Forelimb muscle (tissue), 1 donor: ENCODE results near the gene SCAPER. TPM values are rescaled to one million over a fixed set of nuclear protein-coding genes. Genes with fewer than 3 reads are reported as not detected.
"Not testable (repeated sequence)": the region's sequence is repeated elsewhere in the genome, so short reads cannot be mapped to it uniquely, and the experiment has no call there.

Source experiments
- DNase-seq: peaks from one replicate; pipeline ENCODE4 v3.0.0-alpha.2; 2013; ENCODE audit warnings: low read depth
- polyA plus RNA-seq: library from polyadenylated mRNA; unstranded; fragments of 120-200 nt; gene quantifications from one replicate; pipeline ENCODE4 v1.2.1, GENCODE V29; 2013; ENCODE audit not compliant: insufficient read length

The SCAPER gene
- polyA plus RNA-seq, 1 donor, result 74.1 TPM

- no peak for DNase-seq
Observed at GRCh38 chr15:76320012-76320411, 585.1 kb downstream of the SCAPER start.

GRCh38 chr15:76313731-76314130, 591.4 kb downstream of the SCAPER start:
- no peak for DNase-seq

- not testable (repeated sequence) for DNase-seq
Observed at GRCh38 chr15:76313175-76313567, 592.0 kb downstream of the SCAPER start.

GRCh38 chr15:76312540-76313174, 592.5 kb downstream of the SCAPER start:
- no peak for DNase-seq

- DNase-seq, result peak; percentile 87
Observed at GRCh38 chr15:76311100-76311953, 593.8 kb downstream of the SCAPER start, which contains the start of gene ETFA. TSS of gene ETFA (minus strand) at chr15:76311469. CDS start at chr15:76311388, 81 bp downstream.

GRCh38 chr15:76310475-76311099, 594.6 kb downstream of the SCAPER start:
- DNase-seq, result no peak

- DNase-seq, result no peak
Observed at GRCh38 chr15:76309601-76310330, 595.4 kb downstream of the SCAPER start.

GRCh38 chr15:76303909-76304308, 601.2 kb downstream of the SCAPER start:
- DNase-seq, result no peak

- DNase-seq, result no peak
Observed at GRCh38 chr15:76299786-76300185, 605.4 kb downstream of the SCAPER start.

- DNase-seq, result no peak
Observed at GRCh38 chr15:76298986-76299385, 606.2 kb downstream of the SCAPER start.

GRCh38 chr15:76297951-76298350, 607.2 kb downstream of the SCAPER start:
- DNase-seq, result not testable (repeated sequence)

Other genes starting within 250 kb of the SCAPER start
- gene RCN2, start 26.4 kb upstream of the SCAPER start, polyA plus RNA-seq, result 94.8 TPM
- 2.7 TPM for gene PSTPIP1, start 89.8 kb upstream of the SCAPER start, polyA plus RNA-seq
- gene TSPAN3, start 165.8 kb upstream of the SCAPER start, polyA plus RNA-seq, result 357 TPM